SIG-M5 (cell line): Measurements from ENCODE around the gene CLASP2.
"Not testable (repeated sequence)": the region's sequence is repeated elsewhere in the genome, so short reads cannot be mapped to it uniquely, and the experiment has no call there.

Experiments used
- DNase-seq: peaks from one replicate; lab custom pipeline; 2025; lab: John Stamatoyannopoulos, UW

CLASP2 gene

DNA sequence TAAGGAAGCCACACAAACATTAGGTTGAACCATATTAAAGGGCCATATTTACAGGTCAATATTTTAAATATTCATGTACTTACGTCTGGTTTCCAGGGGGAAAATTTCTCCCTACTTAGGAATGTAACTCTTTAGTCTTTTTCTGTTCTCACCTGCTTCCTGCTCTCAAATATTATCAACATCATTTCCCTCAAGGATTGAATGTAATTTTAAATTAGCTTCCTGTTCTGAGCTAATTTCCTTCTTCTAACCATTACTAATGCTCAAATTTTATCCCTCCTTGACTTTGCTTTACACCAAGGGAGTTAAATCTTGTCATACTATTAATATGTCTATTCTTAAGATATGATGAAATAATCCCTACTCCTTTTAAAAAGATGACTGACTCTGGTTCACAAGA is 174.5 kb downstream of the CLASP2 start:
- no peak for DNase-seq

DNA sequence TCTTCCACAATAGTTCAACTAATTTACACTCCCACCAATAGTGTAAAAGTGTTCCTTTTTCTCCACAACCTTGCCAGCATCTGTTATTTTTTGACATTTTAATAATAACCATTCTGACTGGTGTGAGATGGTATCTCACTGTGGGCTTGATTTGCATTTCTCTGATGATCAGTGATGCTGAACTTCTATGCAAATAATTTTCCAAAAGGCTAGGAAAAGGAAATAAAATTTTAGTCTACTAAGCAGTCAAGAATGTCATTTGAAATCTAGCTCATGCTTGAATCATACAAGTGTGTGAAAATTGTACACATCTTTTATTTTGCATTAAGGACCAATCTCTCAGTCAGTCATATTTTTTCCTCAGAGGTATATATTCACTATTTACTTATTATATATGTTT is 176.1 kb downstream of the CLASP2 start:
- DNase-seq, result no peak

DNA sequence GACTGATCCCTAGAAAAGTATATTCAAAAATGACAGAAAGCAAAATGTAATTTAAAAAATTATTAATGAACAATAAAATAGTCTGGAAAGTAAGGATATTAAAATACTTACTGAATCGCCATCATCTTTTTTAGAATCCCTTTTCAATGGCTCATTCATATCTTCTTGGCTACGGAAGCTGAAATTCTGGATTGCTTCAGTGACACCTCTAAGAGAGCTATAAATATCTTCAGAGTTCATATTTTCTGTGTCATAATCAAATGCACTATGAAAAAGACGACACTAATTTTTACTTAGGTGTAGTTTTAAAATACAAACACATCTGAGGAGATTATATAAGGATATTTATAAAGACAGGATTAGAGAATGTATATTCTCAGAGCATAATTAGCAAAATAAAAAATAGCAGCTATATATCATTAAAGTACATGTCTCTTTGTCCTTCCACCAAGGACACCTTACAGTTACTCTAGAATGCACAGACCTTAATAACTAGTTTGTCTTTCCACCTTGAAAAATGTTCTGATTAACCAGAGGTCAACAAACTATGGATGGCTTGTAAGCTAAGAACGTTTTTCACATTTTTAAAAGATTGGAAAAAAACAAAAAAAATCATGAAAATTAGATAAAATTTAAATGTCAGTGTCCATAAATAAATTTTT is 179.2 kb downstream of the CLASP2 start:
- DNase-seq, result no peak

DNA sequence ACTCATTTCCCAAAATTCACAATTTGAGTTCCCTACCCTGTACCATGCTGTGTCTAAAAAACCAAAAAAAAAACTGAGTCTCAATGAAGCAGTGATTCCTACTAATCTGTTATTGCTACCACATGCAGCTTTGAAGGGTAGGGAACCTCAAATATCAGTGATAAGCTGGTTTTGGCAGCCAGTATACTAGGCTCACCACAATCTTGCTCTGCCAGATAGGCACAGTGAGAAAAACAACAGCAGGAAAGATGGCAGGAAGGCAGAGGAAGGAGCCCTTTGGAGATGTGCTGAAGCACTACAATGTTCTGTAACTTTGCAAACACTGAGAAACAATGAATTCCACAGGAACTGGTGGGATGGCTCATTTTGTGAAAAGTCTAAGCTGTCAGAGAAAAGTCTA is 180.9 kb downstream of the CLASP2 start:
- no peak for DNase-seq

DNA sequence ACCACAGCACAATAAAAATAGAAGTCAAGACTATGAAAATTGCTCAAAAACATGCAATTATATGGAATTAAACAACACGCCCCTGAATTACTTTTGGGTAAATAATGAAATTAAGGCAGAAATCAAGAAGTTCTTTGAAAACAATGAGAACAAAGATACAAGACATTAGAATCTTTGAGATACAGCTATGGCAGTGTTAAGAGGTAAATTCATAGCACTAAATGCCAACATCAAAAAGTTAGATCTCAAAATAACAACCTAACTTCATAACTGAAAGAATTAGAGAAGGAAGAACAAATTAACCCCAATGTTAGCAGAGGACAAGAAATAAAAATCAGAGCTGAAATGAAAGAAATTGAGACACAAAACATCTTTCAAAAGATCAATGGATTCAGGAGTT is 191.3 kb downstream of the CLASP2 start:
- no peak for DNase-seq

DNA sequence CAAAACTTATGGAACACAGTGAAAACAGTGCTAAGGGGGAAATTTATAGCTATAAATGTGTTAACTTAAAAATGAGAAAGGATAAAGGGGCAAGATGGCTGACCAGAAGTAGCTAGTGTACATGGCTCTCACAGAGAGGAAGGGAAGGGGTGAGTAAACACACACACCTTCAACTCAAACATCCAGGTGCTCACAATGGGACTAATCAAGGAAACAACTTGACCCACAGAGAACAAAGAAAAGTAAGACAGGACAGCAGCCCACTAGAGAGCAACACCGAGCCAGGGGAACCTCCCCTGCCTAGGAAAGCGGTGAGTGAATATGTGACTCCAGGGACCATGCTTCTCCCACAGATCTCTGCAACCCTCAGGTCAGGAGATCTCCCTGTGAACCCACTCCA is 192.8 kb downstream of the CLASP2 start:
- DNase-seq, result no peak

DNA sequence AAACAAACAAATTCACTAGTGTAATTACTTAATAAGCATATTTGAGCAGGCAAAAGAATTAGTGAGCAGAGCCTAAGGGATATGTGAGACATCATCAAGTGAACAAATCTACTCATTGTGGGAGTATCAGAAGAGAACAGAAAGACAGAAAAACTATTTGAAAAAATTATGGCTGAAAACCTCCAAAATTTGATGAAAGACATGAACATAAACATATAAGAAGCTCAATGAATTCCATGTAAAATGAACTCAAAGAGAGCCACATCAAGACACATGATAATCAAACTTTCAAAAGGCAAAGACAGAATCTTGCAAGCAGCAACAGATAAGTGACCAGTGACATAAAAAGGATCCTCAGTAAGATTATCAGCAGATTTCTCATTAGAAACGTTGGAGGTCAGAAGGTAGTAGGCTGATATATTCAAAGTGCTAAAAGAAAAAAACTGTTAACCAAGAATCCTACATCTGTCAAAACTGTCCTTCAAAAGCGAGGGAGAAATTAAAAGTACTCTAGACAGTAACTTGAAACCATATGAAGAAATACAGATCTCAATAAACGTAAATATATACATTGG is 194.9 kb downstream of the CLASP2 start:
- DNase-seq, result no peak

DNA sequence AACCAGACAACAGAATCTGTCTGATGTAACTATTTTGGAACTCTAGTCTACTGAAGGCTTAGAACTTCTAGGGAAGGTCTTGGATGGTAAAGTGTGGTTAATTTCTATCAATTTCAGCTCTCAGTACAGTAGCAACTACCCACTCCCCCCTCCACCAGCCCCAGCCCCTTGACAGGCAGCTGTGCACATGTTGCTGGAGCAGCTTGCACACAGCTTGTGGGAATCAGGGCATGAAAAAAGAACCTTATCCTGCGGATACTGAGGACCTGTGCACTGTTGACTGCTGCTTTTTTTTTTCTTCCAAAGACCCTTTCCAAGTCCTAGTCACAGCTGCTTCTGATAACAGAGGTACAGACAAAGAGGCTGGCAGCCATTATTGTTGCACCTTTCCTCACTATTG is 196.3 kb downstream of the CLASP2 start:
- no peak for DNase-seq

DNA sequence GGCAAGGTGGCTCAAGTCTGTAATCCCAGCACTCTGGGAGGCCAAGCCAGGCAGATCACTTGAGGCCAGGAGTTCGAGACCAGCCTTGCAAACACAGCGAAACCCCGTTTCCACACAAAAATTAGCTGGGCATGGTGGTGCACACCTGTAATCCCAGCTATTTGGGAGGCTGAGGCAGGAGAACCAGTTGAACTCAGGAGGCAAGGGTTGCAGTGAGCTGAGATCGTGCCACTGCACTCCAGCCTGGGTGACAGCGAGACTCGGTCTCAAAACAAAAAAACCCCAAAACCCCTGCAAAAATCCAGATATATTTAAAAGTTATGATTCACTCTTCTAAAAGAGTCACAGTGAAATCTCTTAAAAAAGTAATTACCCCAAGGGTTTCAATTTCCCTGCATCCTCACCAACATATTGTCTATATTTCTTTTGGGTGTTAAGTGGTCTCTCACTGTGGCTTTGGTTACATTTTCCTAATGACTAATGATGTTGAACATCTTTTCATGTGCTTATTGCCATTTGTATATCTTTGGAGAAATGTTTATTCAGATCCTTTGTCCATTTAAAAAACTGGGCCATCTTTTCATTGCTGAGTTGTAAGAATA is 204.7 kb downstream of the CLASP2 start:
- no peak for DNase-seq

DNA sequence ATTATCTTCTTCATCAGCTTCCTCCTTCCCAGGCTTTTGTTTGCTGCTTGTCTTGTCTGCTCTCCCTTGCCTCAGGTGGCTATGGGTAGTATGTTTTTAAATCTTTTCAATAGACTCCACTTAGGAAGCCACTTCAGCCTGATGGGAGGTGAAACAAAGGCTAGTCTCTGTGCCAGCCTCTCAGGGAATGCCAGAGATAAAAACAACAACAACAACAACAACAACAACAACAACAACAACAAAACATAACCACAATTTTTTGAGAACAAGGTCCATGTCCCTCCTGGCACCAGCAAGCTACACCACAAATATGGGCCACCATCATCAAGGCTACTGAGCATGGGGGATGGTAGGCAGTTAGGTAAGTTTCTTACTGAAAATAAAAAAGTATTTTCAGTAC is 213.0 kb downstream of the CLASP2 start:
- no peak for DNase-seq

DNA sequence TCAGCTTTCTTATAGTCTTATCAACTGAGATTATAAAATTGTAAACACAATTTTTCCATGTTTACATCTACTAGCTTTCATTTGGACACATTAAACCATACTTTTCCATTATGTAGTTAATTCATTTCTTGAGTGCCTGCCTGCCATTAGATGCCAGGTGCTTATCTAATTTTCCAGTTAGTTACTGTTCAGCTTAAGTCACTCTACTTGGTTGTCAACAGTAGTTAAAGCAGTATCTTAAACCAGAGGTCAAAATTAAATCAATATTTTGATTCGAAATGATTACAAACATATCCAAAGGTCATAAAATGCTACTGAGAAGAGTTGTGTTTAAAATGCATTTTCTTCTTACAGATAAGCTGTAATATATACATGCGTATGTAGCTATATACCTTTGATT is 221.6 kb downstream of the CLASP2 start:
- DNase-seq, result no peak

DNA sequence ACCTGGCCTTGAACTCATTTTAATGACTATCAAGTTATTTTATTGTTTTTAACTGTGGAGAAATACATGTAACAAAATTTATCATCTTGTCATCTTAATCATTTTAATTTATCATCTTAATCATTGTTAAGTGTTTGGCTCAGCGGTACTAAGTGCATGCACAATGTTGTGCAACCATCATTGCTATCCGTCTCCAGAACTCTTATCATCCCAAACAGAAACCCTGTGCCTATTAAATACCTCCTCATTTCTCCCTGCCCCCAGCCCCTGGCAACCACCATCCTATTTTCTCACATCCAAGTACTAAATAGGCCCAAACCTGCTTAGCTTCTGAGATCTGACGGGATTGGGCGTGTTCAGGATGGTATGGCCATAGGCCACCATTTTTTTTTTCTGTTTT is 226.3 kb downstream of the CLASP2 start:
- DNase-seq, result no peak

DNA sequence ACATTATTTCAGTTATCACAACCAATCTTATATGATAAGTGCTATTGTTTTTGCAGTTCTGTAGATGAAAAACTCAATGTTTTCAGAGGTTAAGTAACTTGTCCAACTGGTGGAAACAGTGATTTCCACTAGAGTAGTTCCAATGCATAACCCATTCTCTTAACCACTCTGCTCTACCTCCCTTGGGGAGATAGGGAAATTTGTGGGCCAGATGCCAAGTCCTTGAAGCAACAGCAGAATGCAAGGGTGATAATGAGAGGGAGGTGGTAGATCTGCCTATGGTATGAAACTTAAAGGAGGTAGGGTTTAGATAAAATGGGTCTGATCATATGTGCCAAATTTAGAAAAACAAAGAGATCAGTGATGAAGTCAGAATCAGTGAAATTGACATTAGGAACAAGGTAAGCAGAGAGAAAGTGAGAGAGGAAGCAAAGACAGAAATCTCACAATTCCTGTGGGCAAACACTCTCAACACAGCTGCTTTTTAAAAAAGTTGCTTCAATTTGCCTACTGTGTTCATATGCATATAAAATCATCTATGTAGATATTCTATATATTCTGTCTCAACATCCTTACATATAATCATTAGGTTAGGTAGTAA is 227.3 kb downstream of the CLASP2 start:
- DNase-seq, result no peak

DNA sequence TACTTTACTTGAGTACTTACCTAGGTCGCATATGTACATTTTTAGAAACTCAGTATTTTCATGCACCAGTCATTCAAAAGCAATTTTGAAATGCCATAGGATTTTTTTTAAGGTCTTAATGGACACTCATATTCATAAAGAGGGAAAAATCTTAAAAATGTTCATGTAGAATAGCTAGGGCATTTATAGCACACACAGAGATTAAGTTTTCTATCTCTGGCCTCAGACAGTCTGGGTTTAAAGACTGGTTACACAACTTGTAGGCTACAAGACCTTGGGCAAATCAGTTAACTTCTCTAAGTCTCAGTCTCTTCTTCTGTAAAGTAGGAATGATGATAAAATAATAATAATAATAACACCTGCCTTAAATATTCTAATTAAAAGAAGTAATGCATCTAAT is 229.4 kb downstream of the CLASP2 start:
- no peak for DNase-seq

DNA sequence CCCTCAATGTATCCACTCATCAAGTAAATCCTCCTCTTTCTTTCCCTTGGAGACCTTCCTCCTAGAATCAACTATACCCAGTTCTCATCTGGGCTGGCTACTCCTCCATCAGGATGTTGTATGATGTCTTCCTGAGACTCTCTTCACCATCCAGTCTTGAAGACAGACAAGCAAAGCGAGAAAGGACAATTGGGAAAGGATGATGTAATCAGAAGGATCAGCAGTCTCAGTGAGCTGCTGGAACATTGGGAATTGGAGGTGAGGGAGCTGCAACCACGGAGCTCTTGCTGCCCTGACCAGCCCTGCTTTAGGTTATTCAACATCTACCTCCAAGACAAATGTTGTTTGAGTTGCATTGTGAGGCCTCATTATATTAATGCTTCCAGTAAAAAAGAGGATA is 229.8 kb downstream of the CLASP2 start:
- DNase-seq, result no peak

DNA sequence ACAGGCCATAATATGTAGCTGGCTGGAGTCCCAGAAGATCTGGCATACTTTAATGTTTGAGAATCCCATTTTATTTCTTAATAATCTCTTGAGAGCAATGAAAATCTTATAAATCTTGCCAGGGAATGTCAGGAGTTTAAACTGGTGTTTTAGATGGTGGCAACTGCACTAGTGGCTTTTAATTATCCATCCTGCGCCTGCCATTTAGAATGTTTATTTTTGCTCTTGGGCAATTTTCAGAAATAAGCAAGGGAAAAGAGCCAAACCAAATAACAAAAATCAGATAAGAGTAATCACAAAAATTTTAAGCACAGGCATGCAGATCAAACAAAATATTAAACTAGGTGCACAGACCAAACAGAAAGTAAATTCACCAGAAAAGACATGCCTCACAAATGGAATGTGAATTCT is 235.9 kb downstream of the CLASP2 start:
- DNase-seq, result no peak

DNA sequence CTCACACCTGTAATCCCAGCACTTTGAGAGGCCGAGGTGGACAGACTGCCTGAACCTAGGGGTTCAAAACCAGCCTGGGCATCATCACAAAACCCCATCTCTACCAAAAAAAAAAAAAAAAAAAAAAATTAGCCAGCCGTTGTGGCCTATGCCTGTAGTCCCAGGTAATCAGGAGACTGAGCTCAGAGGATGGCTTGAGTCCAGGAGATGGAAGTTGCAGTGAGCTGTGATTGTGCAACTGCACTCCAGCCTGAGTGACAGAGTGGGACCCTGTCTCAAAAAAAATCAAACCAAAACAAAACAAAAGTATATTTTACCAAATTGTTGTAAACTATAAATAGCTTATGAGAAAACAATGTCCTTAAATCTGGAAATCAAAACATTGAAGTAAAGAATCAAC is 243.2 kb downstream of the CLASP2 start:
- no peak for DNase-seq

DNA sequence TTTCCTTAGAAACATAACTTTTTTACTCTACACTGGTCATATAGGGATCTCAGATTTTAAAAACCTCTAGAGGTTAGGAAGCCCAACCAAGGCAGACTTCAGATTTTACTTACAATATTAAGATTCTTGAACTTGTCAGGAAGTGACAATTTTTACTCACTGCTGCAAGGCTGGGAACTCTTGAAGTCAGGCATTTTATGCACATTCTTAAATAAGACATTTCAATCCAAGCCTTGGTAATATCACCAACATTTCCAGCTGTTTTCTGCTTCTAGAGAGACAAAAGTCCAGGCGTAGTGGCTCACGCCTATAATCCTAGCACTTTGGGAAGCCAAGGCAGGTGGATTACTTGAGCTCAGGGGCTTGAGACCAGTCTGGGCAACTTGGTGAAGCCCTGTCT is 244.2 kb downstream of the CLASP2 start:
- no peak for DNase-seq

DNA sequence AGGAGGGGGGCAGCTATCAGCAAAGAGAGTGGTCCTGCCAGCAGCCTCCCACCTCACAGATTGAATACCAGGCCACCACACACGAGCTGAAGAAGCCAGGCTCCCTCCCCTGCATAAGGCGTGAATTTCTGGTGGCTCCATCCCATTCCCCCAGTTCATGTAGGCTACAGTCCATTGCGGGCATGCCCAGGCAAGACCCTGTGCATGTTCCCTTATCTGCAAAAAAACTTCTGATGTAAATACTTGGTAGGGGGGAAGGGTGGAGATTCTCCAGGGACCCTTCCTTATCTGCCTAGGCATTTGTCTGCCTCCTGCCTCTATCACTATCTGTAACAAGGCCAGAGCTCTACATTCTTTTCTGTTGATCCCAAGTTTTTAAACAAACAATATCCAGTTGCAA is 250.3 kb downstream of the CLASP2 start:
- no peak for DNase-seq

DNA sequence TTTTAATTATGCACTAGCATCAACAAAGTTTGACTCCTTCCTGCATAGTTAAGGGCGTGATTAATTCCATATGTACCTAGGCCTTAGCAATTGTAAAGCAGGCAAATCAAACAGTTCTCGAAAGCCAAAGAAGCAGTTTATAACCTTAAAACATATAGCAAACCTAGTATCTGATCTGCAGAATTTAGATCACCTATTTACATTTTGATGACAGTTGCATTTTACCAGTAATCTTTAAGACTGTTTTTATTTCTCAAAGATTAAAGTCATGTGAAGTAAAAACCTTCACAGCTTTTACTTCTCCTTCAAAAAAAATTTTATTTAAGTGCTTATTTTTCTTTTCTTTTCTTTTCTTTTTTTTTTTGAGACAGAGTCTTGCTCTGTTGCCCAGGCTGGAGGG is 257.0 kb downstream of the CLASP2 start:
- no peak for DNase-seq

DNA sequence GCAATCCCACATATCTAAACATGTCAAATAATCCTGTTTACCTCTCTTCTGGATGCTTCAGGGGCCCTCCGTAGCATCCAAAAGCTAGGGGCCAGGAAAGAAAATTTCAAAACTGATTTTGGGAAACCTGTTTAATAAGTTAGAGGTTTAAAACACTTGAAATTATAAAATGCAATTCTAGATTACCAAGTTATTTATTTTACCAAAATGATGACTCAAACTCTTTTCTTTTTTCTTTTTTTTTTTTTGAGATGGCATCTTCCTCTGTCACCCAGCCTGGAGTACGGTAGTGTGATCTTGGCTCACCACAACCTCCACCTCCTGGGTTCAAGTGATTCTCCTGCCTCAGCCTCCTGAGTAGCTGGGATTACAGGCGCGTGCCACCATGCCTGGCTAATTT is 258.5 kb downstream of the CLASP2 start:
- not testable (repeated sequence) for DNase-seq

DNA sequence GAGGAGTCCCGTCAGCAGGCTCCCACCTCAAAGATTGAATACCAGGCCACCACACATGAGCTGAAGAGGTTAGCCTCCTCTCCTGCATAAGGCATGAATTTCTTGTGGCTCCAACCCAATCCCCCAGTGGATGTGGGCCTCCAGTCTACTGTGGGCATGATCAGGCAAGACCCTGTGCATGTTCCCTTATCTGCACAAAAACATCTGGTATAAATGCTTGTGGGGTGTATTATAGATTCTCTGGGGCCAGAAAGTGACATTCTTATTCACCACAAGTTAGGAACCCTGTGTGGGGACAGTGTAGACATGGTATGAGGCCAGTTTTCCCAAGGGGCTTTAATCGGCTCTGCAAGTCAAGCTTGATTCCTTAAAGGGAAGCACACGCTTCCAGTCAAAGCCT is 259.6 kb downstream of the CLASP2 start:
- no peak for DNase-seq

DNA sequence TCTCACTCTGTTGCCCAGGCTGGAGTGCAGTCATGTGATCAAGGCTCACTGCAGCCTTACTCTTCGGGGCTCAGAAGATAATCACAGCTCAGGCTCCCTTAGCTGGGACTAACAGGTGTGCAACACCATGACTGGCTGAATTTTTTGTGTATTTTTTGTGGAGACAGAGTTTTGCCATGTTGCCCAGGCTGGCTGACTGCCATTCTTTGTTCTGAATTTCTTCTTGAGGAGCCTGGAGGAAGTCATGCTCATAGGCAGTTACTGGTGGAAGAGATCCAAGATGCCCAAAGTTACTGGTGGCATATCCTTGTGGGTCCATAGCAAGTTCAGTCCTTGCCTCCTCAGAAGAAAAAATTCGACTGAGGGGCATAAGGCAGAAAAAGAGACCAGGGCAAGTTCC is 261.3 kb downstream of the CLASP2 start:
- no peak for DNase-seq

DNA sequence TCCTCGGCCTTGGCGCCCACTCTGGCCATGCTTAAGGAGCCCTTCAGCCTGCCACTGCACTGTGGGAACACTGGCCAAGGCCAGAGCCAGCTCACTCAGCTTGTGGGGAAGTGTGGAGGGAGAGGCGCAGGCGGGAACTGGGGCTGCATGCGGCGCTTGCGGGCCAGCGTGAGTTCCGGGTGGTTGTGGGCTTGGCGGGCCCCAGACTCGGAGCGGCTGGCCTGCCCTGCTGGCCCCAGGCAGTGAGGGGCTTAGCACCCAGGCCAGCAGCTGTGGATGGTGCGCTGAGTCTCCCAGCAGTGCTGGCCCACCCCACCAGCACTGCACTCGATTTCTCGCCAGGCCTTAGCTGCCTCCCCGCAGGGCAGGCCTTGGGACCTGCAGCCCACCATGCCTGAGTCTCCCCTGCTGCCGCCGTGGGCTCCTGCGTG is 264.7 kb downstream of the CLASP2 start:
- no peak for DNase-seq
